Hepatocyte (in vitro differentiated cells): ENCODE results near the gene KRTAP17-1. TPM values are rescaled to one million over a fixed set of nuclear protein-coding genes. Genes with fewer than 3 reads are reported as not detected.

Experiments
- DNase-seq: peaks from one replicate; pipeline ENCODE4 v3.0.0-alpha.2; 2016; ENCODE audit warnings: low spot score
- H2AFZ ChIP-seq: fragments of 200-600 bp; sonication (generic); 2 replicates; pipeline ENCODE4 v1.6.0; 2016; ENCODE audit warnings: antibody characterized with exemption, mild to moderate bottlenecking
- H3K27ac ChIP-seq: fragments of 200-600 bp; sonication (generic); 2 replicates; pipeline ENCODE4 v1.5.1; 2016; ENCODE audit warnings: mild to moderate bottlenecking
- H3K27me3 ChIP-seq: fragments of 200-600 bp; sonication (generic); 2 replicates; pipeline ENCODE4 v1.6.1; 2016
- H3K36me3 ChIP-seq: fragments of 200-600 bp; sonication (generic); replicated peaks from 2 replicates; pipeline ENCODE4 v1.5.1; 2016; ENCODE audit warnings: low read depth; ENCODE audit not compliant: insufficient read depth
- H3K4me1 ChIP-seq: fragments of 200-600 bp; sonication (generic); 2 replicates; pipeline ENCODE4 v1.5.1; 2016; ENCODE audit warnings: mild to moderate bottlenecking, moderate library complexity; ENCODE audit not compliant: insufficient read depth
- H3K4me2 ChIP-seq: fragments of 200-600 bp; sonication (generic); 2 replicates; pipeline ENCODE4 v1.6.0; 2016
- H3K4me3 ChIP-seq: fragments of 200-600 bp; sonication (generic); 2 replicates; pipeline ENCODE4 v1.5.1; 2016; ENCODE audit warnings: mild to moderate bottlenecking
- H3K79me2 ChIP-seq: fragments of 200-600 bp; sonication (generic); 2 replicates; pipeline ENCODE4 v1.6.0; 2017; ENCODE audit warnings: mild to moderate bottlenecking
- H3K9me2 ChIP-seq: fragments of 200-600 bp; sonication (generic); replicated peaks from 2 replicates; pipeline ENCODE4 v1.6.0; 2017; ENCODE audit warnings: mild to moderate bottlenecking; ENCODE audit not compliant: insufficient read depth
- H3K9me3 ChIP-seq: fragments of 200-600 bp; sonication (generic); 2 replicates; pipeline ENCODE4 v1.5.1; 2016; ENCODE audit warnings: low read depth, mild to moderate bottlenecking
- H4K20me1 ChIP-seq: fragments of 200-600 bp; sonication (generic); 2 replicates; pipeline ENCODE4 v1.6.0; 2016; ENCODE audit warnings: mild to moderate bottlenecking; ENCODE audit not compliant: insufficient read depth, poor library complexity, severe bottlenecking
- EZH2 ChIP-seq: fragments of 200-600 bp; sonication (generic); IDR thresholded peaks from 2 replicates; pipeline ENCODE4 v1.6.1; 2016; ENCODE audit warnings: antibody characterized with exemption, mild to moderate bottlenecking, borderline replicate concordance
- EZH2phosphoT487 ChIP-seq: fragments of 200-600 bp; sonication (generic); IDR thresholded peaks from one replicate; pipeline ENCODE4 v1.6.1; 2018; ENCODE audit warnings: antibody characterized with exemption, mild to moderate bottlenecking, low read depth, moderate library complexity; ENCODE audit not compliant: unreplicated experiment, severe bottlenecking
- WGBS: methylation state at CpG from one replicate; pipeline ENCODE4 v1.1.6; 2016; ENCODE audit warnings: low lambda C conversion rate; ENCODE audit errors: missing lambda C conversion rate; 5-methylcytosine and 5-hydroxymethylcytosine counted together
- polyA plus RNA-seq: library from polyadenylated mRNA; unstranded; fragments of >200 nt; fragmentation: Nextera tagmentation; extraction: Ambion mirVana; gene quantifications from 2 replicates; pipeline ENCODE4 v1.2.1, GENCODE V29; 2016
- total RNA-seq: library from RNA; depleted of rRNA; stranded (reverse); fragments of >200 nt; gene quantifications from 2 replicates; pipeline ENCODE4 v1.2.3, GENCODE V29; 2014
- TF ChIP-seq, protein P1 (sequence below): fragments of 200-600 bp; sonication (generic); IDR thresholded peaks from 2 replicates; pipeline ENCODE4 v1.5.1; 2016; ENCODE audit warnings: antibody characterized with exemption, mild to moderate bottlenecking; ENCODE audit not compliant: poor library complexity

The KRTAP17-1 gene
- total and polyA plus RNA-seq, 2 experiments from 2014 or later = 0.33 TPM; not detected in 1

DNA sequence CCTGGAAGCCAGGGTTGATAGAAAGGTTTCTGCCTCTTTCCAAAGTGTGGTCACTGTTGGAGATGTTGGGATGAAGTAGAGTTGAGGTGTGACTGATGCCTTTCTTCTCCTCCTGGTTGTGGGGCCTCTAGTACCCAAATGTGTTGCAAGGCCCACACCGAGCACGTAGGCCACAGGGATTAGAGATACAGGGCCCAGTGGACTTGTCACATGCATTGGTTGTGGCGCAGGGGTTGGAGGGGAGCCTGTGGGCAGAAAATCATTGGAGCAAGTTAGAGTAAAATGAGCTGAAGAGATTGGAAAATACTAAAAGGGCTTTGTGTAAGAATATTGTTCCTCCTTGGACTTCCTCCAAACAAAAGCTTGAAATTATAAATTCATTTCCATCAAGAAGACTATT lies 30.5 kb upstream of the KRTAP17-1 start:
- Histone ChIP-seq H3K36me3 (no peaks in the 10 kb centered on the region), H3K27me3 (no peaks in the 10 kb centered on the region), H3K4me1 (no peaks in the 10 kb centered on the region), H3K9me2 (no peaks in the 10 kb centered on the region), H4K20me1 (no peaks in the 10 kb centered on the region), H3K4me3 (no peak overlapping the region), H3K79me2 (no peaks in the 10 kb centered on the region), H2AFZ (no peak overlapping the region), H3K27ac (no peak overlapping the region), H3K9me3 (no peaks in the 10 kb centered on the region), H3K4me2 (no peak overlapping the region)
- no peak for TF ChIP-seq EZH2
- TF ChIP-seq EZH2phosphoT487 = no peak
- TF ChIP-seq, protein P1, sequence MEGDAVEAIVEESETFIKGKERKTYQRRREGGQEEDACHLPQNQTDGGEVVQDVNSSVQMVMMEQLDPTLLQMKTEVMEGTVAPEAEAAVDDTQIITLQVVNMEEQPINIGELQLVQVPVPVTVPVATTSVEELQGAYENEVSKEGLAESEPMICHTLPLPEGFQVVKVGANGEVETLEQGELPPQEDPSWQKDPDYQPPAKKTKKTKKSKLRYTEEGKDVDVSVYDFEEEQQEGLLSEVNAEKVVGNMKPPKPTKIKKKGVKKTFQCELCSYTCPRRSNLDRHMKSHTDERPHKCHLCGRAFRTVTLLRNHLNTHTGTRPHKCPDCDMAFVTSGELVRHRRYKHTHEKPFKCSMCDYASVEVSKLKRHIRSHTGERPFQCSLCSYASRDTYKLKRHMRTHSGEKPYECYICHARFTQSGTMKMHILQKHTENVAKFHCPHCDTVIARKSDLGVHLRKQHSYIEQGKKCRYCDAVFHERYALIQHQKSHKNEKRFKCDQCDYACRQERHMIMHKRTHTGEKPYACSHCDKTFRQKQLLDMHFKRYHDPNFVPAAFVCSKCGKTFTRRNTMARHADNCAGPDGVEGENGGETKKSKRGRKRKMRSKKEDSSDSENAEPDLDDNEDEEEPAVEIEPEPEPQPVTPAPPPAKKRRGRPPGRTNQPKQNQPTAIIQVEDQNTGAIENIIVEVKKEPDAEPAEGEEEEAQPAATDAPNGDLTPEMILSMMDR = no peak
- DNase-seq = no peak
- WGBS = 92% methylated on average over 3 of the region's 3 CpGs

DNA sequence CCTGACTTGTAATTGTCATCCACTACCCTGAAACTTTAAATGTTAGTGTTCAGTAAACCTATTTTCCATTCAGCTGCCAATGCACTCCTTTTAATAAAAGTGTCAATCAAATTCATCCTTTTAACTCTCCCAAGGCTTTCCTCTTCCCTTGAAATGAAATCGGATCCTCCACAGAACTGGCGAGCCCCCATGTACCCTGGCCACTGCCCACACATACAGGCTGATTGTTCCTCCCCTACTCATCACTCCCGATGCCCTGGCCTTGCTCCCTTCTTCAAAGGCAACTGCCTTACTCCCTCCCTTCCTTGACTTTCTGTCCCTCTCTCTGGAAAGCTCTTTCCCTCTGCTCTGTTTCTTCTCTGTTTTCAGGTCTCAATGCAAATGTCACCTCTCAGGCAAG lies 27.5 kb upstream of the KRTAP17-1 start:
- Histone ChIP-seq H3K4me3 (no peak overlapping the region), H3K27me3 (no peaks in the 10 kb centered on the region), H3K9me3 (no peaks in the 10 kb centered on the region), H3K4me1 (peaks cover 4% of the 10 kb centered on the region), H3K36me3 (no peaks in the 10 kb centered on the region), H4K20me1 (no peaks in the 10 kb centered on the region), H3K79me2 (no peaks in the 10 kb centered on the region), H3K27ac (no peak overlapping the region), H3K9me2 (no peaks in the 10 kb centered on the region), H3K4me2 (no peak overlapping the region), H2AFZ (no peak overlapping the region)
- no peak for DNase-seq
- TF ChIP-seq EZH2 (no peak), EZH2phosphoT487 (no peak)
- TF ChIP-seq, protein P1 = no peak
- 89% methylated on average over 3 of the region's 3 CpGs for WGBS

DNA sequence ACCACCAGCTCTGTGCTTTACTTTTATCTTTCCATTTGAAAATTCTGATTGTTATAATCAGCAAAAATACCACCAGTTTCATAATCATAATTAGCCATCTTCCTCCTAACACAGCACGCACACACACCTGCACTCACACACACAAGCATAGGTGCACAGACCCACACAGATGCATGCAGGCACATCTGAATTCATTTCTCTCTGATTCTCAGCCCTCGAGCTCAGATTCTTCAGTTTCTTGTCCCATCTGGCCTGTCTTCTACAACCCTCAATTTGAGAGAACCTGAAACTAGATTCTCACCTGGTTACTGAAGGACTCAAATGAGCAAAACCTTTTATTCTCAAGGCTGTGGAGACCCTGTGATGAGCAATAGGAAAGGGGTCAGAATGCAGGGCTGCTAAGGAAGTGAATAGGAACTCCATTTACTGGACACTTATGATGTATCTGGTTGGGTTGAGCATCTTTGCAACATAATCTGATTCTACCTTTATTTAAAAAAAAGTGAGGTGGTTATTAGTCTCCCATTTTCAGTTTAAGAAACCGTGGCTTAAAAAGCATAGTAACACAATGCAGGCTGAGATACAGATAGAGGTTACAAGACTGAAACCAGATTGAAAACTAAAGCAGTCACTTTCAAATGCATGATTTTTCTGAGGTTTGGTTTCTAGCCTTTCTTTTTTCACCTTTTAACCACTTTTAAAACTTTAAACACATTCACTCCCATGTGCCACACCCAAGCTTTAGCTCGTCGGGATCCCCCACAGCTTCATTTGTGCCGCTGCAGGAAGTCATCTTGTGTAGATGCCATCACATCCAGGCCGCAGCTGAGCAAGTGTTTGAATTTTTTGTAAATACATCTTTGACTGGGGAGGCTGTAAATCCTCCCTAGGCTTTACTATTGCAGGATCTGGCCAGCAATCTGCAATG lies 25.7 kb upstream of the KRTAP17-1 start:
- no peak overlapping the region for H2AFZ ChIP-seq
- no peak for DNase-seq

More for the DNA sequence above, 25.7 kb upstream of the KRTAP17-1 start:
- H3K9me2 ChIP-seq = no peaks in the 10 kb centered on the region
- no peak overlapping the region for H3K4me2 ChIP-seq
- WGBS = 86% methylated on average over 7 of the region's 7 CpGs
- H3K4me1 ChIP-seq = peaks cover 4% of the 10 kb centered on the region
- no peak overlapping the region for H3K27ac ChIP-seq
- H3K4me3 ChIP-seq = no peak overlapping the region
- no peaks in the 10 kb centered on the region for H3K27me3 ChIP-seq
- H3K36me3 ChIP-seq = no peaks in the 10 kb centered on the region
- H3K79me2 ChIP-seq = no peaks in the 10 kb centered on the region
- no peaks in the 10 kb centered on the region for H4K20me1 ChIP-seq
- no peaks in the 10 kb centered on the region for H3K9me3 ChIP-seq
- TF ChIP-seq, protein P1 = no peak
- TF ChIP-seq EZH2phosphoT487 = no peak
